Fibroblast of lung (primary cell): ENCODE measurements around the gene NCK2. TPM values are rescaled to one million over a fixed set of nuclear protein-coding genes. Genes with fewer than 3 reads are reported as not detected.

Source experiments
- DNase-seq, 2 donors: peaks; one replicate each; pipeline versions ENCODE4 v3.0.0 to v3.0.0-alpha.2; 2010; ENCODE audit warnings: low read depth in 2 of 2
- H2AFZ ChIP-seq: 2 replicates; pipeline ENCODE4 v1.5.1; 2012; ENCODE audit warnings: low read length, control low read depth, inconsistent platforms
- H3K27ac ChIP-seq: 2 replicates; pipeline ENCODE4 v1.5.1; 2011; ENCODE audit warnings: low read length, control low read depth; ENCODE audit not compliant: insufficient read depth
- H3K27me3 ChIP-seq: 2 replicates; pipeline ENCODE4 v1.5.1; 2011; ENCODE audit warnings: mild to moderate bottlenecking, low read length; ENCODE audit not compliant: control insufficient read depth, insufficient read depth
- H3K36me3 ChIP-seq: 2 replicates; pipeline ENCODE4 v1.5.1; 2011; ENCODE audit warnings: low read length; ENCODE audit not compliant: control insufficient read depth, insufficient read depth
- H3K4me1 ChIP-seq: 2 replicates; pipeline ENCODE4 v1.5.1; 2011; ENCODE audit warnings: low read length; ENCODE audit not compliant: control insufficient read depth, insufficient read depth; ENCODE audit errors: extremely low read depth
- H3K4me2 ChIP-seq: 2 replicates; pipeline ENCODE4 v1.5.1; 2011; ENCODE audit warnings: low read length, control low read depth; ENCODE audit not compliant: insufficient read depth; ENCODE audit errors: extremely low read depth
- H3K4me3 ChIP-seq, 4 experiments: fragments of 200-600 bp in 1 of 4; sonication (generic) in 1 of 4; replicated peaks in 1 of 4; 2 replicates each; pipeline ENCODE4 v1.5.1; 2011 to 2016; ENCODE audit warnings: low read length in 4 of 4, low read depth in 3 of 4, mild to moderate bottlenecking in 3 of 4, control low read depth in 2 of 4, inconsistent platforms in 1 of 4, mixed read lengths in 1 of 4; ENCODE audit not compliant: insufficient read depth in 1 of 4; ENCODE audit errors: control extremely low read depth in 1 of 4
- H3K79me2 ChIP-seq: 2 replicates; pipeline ENCODE4 v1.5.1; 2012; ENCODE audit warnings: mild to moderate bottlenecking, low read length, inconsistent platforms; ENCODE audit not compliant: control insufficient read depth, insufficient read depth
- H3K9ac ChIP-seq: 2 replicates; pipeline ENCODE4 v1.5.1; 2011; ENCODE audit warnings: mild to moderate bottlenecking, low read length, control low read depth; ENCODE audit not compliant: insufficient read depth
- H3K9me3 ChIP-seq: 2 replicates; pipeline ENCODE4 v1.5.1; 2012; ENCODE audit warnings: low read depth, low read length; ENCODE audit not compliant: control insufficient read depth, insufficient read depth
- H4K20me1 ChIP-seq: 2 replicates; pipeline ENCODE4 v1.5.1; 2011; ENCODE audit warnings: low read length; ENCODE audit not compliant: control insufficient read depth, insufficient read depth; ENCODE audit errors: extremely low read depth
- EZH2 ChIP-seq: IDR thresholded peaks from 2 replicates; pipeline ENCODE4 v1.5.1; 2012; ENCODE audit warnings: low read length, control low read depth, mild to moderate bottlenecking; ENCODE audit errors: missing control alignments
- polyA plus RNA-seq, 2 donors: library from polyadenylated mRNA; depleted of rRNA in 1 of 2; stranded (reverse) in 1 of 2; unstranded in 1 of 2; fragments of >200 nt; gene quantifications; 2 replicates each; pipeline ENCODE4 v1.2.1, GENCODE V29; 2011 to 2012; ENCODE audit warnings: missing spikeins in 1 of 2
- total RNA-seq: library from RNA; depleted of rRNA; stranded (reverse); fragments of >200 nt; gene quantifications from 2 replicates; pipeline ENCODE4 v1.2.1, GENCODE V29; 2014
- TF ChIP-seq, protein P1 (sequence below), 2 donors: IDR thresholded peaks in 1 of 2; conservative IDR thresholded peaks in 1 of 2; 1 replicate in 1 of 2; 2 replicates in 1 of 2; pipeline ENCODE4 v1.5.1; 2011 to 2012; ENCODE audit warnings: low read length in 2 of 2, control low read depth in 1 of 2, inconsistent platforms in 1 of 2, low read depth in 1 of 2, mild to moderate bottlenecking in 1 of 2

NCK2 gene
- total and polyA plus RNA-seq, 2 donors (not counting 1 experiment from before 2014, with no cell fraction given), result 25.4 to 51.3 TPM

DNA sequence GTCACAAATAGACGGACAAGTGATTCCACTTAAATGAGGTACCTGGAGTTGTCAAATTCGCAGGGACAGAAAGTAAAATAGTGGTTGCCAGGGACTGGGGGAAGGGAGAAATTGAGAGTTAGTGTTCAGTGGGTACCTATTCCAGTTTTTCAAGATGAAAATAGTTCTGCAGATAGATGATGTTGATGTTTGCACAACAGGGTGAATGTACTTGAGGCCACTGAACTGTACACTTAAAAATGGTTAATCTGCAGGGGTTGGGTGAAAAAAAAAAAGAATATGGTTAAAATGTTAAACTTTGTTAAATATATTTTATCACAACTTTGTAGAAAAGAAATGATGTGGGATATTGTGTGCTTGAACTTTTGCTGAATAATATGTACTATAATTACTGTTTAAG is 102.3 kb downstream of the NCK2 start:
- no peaks in the 10 kb centered on the region for H3K27me3 ChIP-seq
- no peak overlapping the region for H3K27ac ChIP-seq
- no peak for DNase-seq
- no peaks in the 10 kb centered on the region for H3K9me3 ChIP-seq
- H3K4me1 ChIP-seq, result no peaks in the 10 kb centered on the region
- no peak overlapping the region for H3K9ac ChIP-seq
- H3K36me3 ChIP-seq, result no peaks in the 10 kb centered on the region
- H3K4me3 ChIP-seq, result no peak overlapping the region
- TF ChIP-seq, protein P1, sequence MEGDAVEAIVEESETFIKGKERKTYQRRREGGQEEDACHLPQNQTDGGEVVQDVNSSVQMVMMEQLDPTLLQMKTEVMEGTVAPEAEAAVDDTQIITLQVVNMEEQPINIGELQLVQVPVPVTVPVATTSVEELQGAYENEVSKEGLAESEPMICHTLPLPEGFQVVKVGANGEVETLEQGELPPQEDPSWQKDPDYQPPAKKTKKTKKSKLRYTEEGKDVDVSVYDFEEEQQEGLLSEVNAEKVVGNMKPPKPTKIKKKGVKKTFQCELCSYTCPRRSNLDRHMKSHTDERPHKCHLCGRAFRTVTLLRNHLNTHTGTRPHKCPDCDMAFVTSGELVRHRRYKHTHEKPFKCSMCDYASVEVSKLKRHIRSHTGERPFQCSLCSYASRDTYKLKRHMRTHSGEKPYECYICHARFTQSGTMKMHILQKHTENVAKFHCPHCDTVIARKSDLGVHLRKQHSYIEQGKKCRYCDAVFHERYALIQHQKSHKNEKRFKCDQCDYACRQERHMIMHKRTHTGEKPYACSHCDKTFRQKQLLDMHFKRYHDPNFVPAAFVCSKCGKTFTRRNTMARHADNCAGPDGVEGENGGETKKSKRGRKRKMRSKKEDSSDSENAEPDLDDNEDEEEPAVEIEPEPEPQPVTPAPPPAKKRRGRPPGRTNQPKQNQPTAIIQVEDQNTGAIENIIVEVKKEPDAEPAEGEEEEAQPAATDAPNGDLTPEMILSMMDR (conservative IDR thresholded peaks at IDR 0.05 in 1 of 2, IDR thresholded peaks at IDR 0.05 in 1 of 2; ENCODE audit: low read depth in 1 of 2, low read length in 2 of 2), result no peak
- no peak for TF ChIP-seq EZH2
- no peak overlapping the region for H2AFZ ChIP-seq
- H3K79me2 ChIP-seq, result no peaks in the 10 kb centered on the region
- no peak overlapping the region for H3K4me2 ChIP-seq
- H4K20me1 ChIP-seq, result no peaks in the 10 kb centered on the region

DNA sequence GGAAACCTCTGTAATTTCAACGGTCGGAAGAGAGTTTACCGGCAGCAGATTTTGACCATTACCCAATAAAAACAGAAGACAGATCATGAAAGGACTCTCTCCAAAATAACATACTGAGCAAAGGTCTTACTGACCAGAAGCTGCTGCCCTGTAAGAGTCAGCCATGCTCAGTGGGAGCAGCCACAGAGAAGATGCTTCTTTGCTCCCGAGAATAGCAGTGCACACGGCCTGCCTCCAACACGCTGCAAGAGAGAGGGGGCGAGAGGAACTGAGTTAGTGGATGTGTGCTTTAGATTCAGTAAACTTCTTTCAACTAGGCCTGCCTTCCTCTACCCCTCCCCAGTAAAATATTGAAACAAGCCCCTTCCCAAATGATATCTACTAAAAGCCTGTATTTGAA is 103.7 kb downstream of the NCK2 start:
- no peaks in the 10 kb centered on the region for H3K4me1 ChIP-seq
- H4K20me1 ChIP-seq, result no peaks in the 10 kb centered on the region
- no peak overlapping the region for H3K4me3 ChIP-seq
- no peak for DNase-seq
- no peak overlapping the region for H2AFZ ChIP-seq
- H3K27me3 ChIP-seq, result no peaks in the 10 kb centered on the region
- no peaks in the 10 kb centered on the region for H3K79me2 ChIP-seq
- H3K9ac ChIP-seq, result no peak overlapping the region
- no peak for TF ChIP-seq EZH2
- TF ChIP-seq, protein P1 (conservative IDR thresholded peaks at IDR 0.05 in 1 of 2, IDR thresholded peaks at IDR 0.05 in 1 of 2; ENCODE audit: low read depth in 1 of 2, low read length in 2 of 2), result no peak
- H3K36me3 ChIP-seq, result no peaks in the 10 kb centered on the region
- H3K27ac ChIP-seq, result no peak overlapping the region
- H3K9me3 ChIP-seq, result no peaks in the 10 kb centered on the region
- H3K4me2 ChIP-seq, result no peak overlapping the region

DNA sequence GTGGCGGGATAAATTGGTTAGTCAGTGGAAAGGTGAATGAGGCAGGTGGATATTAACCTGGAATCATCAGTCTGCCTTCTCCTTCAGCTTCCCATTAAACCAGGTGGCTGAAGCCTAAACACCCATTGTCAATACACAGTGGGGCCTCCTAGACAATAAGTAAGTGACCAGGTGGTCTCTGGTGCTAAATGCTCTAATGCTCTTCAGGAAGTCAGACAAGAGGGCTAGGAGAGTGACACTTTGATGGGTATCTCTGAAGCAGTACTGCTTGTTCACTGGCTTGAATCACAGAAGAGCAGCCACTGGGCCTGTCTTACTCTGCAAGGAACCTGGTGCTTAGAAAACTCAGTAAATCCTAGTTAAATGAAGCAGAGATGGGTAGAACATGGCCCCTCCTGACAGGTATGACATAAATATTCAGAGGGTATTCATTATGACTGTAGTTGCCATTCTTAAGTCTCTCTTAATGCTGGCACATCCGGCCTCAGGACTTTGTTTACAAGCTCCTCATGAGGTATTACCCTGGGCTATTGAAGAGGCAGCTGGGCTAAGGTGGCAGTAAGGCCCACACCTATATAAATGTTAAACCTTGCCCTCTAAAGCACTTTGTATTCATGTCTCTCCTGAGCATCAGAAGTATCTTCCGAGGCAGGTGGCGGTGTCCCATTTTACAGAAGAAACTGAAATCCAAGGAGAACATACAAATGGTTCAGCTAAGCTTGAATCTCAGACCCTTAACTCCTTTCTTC is 104.9 kb downstream of the NCK2 start:
- Histone ChIP-seq H3K9me3 (no peaks in the 10 kb centered on the region), H3K27ac (no peak overlapping the region), H2AFZ (no peak overlapping the region), H3K36me3 (no peaks in the 10 kb centered on the region), H3K9ac (no peak overlapping the region), H3K4me2 (no peak overlapping the region), H3K79me2 (no peaks in the 10 kb centered on the region), H4K20me1 (no peaks in the 10 kb centered on the region), H3K4me3 (no peak overlapping the region), H3K27me3 (no peaks in the 10 kb centered on the region), H3K4me1 (peaks cover 4% of the 10 kb centered on the region)
- TF ChIP-seq EZH2, result no peak
- TF ChIP-seq, protein P1 (conservative IDR thresholded peaks at IDR 0.05 in 1 of 2, IDR thresholded peaks at IDR 0.05 in 1 of 2; ENCODE audit: low read depth in 1 of 2, low read length in 2 of 2), result no peak
- DNase-seq, result no peak
